ENCODE measurements around the gene FAIM2.

Gene FAIM2

GRCh38 chr12:49903700-49904423 lies at the start of gene FAIM2:
Gene FAIM2, minus strand, starts transcription at chr12:49903900. Its CDS starts 108 bp downstream, at chr12:49903792.
- FAIRE-seq = no peak

DNA sequence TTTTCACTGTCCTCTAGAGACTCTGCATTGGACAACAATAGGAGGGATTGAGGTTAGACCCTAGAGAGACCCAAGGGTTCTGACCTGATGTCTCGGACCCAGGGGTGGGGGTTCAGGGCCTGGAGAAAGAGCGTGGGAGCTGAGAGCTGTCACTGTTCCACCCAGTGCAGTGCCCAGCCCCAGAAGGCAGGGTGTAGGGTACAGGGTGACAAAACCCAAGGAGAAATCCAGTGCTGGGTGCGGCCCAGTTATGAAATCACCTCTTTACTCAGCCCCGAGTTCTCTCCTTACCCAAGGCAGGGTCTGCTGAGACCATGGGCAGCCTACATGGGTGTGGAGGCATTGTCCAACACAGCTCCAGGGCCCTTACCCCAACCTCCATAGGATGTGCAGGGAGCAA lies 49.5 kb upstream of the FAIM2 start:
- no peak for FAIRE-seq

GRCh38 chr12:49952391-49953055 lies 48.8 kb upstream of the FAIM2 start:
- FAIRE-seq = no peak

DNA sequence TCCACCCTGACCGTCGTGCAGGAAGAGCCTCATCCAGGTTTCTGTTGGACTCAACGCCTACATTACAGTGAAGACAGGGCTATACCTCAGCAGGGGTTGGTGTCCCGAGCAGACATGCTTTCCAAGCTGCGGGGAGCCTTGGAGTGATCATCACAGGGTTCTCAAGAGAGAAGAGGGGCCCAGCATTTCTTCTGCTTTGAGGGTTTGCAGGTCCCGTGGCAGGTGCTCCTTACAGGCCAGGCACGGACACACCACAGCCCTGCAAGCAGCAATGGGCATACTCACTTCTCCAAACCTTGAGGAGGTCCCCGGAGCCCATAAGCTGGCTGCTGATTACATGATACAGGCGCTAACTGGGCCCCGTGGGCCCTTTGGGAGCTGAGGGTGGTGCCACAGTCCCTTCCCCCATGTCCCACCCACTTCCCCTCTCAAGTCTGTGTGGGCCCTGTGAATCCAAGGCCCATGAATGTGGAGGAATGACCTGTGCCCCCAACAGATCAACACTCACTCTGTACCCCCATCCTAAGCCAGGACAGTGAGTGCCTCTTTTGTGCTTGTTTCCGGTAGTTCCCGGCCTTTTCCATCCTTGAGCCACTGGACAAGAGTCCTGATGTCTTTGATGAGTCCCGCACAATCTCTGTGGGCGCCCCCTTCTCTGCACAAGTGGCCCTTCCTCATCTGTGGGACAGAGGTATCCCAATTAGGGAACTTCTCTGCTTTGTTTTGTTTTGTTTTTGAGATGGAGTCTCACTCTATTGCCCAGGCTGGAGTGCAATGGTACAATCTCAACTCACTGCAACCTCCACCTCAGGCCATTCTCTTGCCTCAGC lies 47.9 kb upstream of the FAIM2 start:
- FAIRE-seq = no peak

- no peak for FAIRE-seq
These were observed 46.9 kb upstream of the FAIM2 start, which contains the start of gene AQP2 for GRCh38 chr12:49950273-49951251. Gene AQP2, plus strand, starts transcription at chr12:49950737. Its CDS starts 94 bp downstream, at chr12:49950831.

GRCh38 chr12:49949866-49950265 lies 46.2 kb upstream of the FAIM2 start:
- FAIRE-seq = no peak

DNA sequence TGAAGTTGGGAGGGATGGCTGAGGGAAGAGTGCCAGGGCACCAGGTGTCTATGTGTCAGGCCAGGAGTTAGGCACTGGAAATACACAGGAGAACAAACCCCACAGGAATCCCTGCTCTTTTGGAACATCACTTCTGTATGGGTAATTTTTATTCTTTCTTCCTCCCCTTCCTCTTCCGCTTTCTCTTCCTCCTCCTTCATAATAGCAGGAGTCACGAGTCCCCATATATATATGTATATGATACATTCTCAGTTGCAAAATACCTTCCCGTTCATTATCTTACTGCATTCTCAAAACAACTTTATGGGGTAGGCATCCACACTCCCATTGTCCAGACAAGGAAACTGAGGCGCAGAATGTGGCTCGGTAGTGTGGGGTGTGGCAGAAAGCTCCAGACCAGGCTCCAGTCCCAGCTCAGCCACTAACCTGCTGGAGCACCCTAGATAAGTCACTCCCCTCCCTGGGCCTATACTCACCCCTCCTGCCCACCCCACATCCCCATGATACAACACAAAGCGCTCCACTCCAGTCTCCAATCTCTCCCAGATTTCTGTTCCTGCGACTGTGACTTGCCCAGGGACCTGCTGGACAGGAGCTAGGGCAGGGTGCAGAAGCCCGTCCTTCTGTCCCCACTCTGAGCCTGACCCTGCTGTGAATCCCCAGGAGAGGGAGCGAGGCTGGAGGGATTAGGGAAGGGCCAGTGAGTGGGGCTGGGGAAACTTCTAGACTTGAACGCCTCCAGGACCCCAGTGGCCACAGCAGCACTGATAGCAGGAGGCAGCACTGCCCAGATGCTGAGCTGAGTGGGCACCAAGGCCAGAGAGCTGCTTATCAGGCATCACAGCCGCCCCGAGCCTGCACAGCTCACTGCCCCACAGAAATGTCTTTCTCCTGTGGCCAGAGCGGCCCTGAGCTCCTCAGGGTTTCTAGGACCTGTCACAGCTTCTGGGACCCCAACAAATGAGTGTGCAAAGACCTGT lies 45.5 kb upstream of the FAIM2 start:
- FAIRE-seq = no peak

DNA sequence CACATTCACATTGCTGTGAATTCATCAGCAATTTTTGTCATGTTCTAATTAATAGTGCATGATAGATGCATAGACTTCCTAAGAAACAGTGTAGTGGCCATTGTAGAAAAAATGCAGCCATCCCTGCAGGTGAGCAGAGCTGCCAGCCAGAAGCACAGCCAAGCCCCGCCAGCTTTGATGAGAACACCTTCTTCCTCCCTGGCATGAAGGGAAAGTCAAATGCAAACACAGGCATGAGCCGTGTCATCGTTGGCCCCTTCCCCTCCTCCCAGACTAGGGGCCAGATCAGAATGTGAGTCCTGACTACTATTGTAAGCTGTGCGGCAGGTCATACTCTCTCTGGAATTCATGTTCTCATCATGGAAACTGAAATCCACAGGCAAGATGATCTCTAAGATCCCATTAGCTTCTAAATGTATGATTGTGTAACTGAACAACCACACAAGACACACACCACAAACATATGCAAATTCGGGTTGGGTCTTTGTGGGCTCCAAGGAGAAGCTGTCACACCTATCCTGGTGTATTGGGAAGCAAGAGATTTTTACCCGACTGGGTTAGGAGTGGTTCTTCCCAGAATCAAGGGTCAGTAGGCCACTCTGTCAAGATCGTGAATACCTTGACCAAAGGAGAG lies 44.0 kb upstream of the FAIM2 start:
- FAIRE-seq = no peak

DNA sequence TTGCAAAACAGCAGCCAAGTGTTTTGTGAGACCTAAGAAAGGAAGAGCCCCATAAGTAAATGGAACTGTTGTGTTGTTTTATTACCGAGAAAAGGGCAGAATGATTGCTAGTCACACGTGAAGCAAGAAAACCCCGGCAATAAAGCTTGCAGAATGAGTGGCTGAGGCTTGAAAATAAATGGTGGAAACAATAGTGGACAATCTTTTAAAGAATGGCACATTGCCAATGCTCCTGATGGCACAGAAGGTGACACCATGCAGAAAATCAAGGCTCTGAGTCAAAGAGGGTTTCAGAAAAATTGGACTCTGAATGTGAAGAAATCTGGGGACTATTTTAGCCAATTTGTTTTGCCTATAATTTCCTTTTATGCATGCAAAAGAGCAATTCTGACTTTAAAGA lies 42.8 kb upstream of the FAIM2 start:
- FAIRE-seq = no peak

- FAIRE-seq = no peak
These were observed 42.4 kb upstream of the FAIM2 start for GRCh38 chr12:49946086-49946485.

GRCh38 chr12:49945394-49946080 lies 41.8 kb upstream of the FAIM2 start:
- no peak for FAIRE-seq

DNA sequence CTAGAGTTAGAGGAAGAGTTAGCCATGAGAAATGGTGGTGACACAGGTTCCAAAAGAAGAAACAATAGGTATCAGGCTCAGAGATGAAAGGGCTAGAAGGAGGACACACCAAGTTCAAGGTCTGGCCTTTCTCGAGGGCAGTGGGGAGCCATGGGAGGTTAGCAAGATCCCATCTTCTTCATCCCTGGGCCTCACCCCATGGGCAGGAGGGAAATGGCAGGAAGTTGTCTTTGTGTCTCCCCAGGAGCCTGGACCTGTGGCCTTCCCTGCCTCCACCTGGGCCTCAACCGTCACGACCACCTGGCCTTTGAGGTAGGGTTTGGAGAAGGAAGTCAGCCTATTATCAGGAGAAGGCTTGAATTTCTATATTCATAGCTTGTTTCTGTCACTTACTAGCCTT lies 41.0 kb upstream of the FAIM2 start:
- FAIRE-seq = no peak

GRCh38 chr12:49944046-49944445 lies 40.3 kb upstream of the FAIM2 start:
- no peak for FAIRE-seq

DNA sequence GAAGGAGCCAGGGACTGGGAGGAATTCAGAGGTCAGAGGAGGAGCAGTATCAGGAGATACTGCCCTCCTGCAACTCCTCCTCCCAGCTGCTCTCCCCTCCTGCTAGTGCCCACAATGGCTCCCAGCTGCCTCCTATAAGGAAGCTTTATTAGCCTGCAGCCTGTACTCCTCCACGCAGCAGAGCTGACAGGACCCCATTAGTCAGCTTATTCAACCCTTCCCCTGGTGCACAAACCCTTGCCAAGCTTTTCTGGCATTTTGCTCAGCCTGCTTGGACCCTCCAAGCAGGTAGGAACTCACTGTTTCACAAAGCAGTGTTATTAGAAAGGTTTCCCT lies 39.9 kb upstream of the FAIM2 start:
- FAIRE-seq = no peak

DNA sequence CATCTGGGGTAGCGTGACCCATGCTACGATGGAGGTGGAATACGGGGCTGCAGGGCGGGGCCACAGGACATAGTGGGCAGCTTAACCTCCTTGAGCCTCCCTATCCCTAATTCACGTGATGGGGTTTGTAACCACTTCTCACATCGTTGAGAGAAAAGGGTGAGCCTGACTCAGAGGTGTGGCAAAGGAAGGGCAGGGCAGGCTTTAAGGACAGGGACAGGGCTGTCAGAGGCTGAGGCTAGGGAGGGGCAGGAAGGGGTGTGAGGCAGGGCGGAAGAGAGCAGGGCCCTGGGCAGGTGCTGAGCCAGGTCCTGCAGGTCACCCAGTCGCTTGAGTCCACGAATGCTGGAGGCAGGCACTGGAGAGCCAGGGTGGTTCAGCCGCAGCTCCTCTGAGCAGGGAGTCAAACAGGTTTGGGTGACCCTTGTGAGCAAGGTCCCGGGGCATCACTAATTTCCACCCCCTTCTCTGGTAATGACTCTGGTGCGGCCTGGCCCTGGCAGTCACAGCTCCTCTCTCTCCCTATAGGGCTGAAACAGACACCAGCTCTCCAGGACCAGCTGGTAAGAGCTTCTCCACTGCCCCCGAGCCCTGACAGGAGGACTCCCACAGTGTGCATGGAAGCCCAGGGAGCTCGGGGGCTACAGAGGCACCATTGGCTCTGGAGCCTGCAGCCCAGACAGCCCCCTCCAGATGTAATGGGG lies 39.4 kb upstream of the FAIM2 start:
- no peak for FAIRE-seq

DNA sequence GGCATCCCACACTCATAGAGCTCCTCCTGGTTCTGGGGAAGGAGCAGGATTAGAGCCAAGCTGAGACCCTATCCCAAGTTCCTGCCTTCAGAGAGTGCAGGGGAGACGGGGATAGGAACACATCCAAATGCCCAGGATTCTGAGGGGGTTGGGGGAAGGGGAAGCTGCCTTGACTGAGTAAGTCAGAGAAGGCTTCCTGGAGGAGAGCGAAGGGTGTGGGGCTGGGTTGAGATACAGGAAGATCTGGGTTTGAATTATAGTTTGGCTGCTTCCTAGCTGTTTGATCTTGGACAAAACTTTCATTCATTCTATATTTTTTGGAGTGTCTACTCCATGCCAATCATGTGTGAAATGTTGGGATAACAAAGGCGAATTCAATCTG lies 38.8 kb upstream of the FAIM2 start:
- FAIRE-seq = no peak

GRCh38 chr12:49941556-49942511 lies 38.1 kb upstream of the FAIM2 start:
- no peak for FAIRE-seq

DNA sequence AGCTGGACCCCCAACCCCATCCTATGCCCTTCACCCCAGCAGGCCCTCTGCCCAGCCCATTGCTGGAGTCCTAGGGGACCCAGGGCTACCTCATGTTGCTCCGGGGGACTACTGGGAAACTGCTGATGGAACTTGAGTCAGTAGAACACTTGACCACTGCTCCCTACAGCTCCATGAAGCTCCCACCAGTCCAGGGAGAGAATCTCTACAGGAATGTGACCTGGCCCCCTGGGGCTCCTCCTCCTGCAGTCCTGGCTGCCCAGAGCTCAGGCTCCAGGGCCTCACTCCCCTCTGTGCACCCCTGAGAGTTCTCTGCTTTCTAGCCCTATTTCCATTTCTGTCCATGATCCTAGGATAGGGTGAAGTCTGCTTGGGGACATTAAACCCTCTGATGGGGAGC lies 36.0 kb upstream of the FAIM2 start:
- FAIRE-seq = no peak

All from TTC549 (cell line).